ENCODE measurements around the gene PRLH.

Gene PRLH

DNA sequence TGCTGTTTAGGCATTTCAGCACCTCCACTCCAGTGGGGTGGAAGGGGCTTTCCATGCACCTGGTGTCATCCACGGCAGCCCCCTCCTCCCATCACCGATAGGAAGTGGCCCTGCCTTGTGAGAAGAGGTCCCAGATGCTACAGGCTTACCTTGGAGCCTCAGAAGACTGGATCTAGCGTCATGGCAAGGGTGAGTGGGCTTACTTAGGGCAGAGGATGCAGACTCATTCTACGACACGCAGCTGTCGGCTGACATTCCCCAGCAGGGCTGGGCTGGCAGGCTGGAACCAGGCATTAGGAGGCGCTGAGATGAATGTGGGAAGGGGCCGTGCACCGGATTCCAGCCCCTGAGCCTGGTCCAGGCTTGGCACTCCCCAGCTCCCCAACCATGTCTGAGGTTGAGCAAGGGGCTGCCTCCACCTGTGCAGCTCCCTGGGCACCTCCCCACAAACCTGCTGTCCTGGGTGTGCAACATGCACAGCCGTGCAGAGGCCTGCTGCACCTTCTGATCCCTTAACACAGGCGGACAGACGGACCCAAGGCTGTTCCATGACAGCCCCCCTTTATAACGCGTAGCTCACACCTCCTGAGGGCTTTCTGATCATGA is 1.7 kb upstream of the PRLH start:
- TF ChIP-seq GATA1 (IDR thresholded peaks at IDR 0.05; ENCODE audit: low read depth, low read length), result no peak
- no peak for TF ChIP-seq POLR2A (IDR thresholded peaks at IDR 0.05; ENCODE audit: low read length)
- DNase-seq, result no peak

DNA sequence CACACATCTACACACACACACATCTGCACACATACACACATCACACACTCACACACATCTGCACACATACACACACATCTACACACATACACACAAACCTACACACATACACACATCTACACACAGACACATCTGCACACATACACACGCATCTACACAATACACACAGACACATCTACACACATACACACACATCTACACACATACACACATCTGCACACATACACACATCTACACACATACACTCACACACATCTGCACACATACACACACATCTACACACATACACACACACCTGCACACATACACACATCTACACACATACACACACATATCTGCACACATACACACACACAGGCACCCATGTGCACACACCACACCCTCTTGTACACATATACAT is 400 bp upstream of the PRLH start:
- DNase-seq, result no peak

DNA sequence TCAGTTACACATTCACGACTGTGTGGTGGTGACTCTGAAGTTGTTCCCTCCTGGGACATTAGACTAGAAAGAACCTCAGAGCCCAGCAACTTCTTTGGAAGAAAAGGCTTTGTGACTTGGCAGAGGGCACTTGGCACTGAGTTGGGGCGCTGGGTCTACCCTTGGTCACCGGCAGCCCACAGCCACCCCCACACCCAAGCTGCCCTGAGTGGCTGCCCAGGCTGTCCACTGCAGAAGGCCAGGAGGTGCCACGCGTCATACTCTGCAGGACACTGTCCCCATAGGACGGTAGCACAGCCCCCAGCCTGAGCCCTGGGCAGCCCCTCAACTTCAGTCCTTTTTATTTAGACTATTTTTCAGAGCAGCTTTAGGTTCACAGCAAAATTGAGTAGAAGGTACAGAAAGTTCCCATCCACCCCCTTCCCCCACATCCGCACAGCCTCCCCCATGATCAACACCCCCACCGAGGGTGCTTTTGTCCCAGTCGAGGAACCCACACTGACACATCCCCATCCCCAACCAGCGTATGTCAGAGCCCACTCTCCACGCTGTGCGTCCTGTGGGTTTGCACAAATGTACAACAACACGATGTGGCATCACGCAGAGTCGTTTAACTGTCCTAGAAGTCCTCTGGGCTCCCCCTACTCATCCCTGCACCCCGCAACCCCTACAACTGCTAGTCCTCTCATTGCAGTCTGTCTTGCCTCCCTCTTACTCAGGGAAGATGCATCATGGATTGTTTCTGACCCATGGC is 1.1 kb downstream of the PRLH start:
- no peak for TF ChIP-seq POLR2A (IDR thresholded peaks at IDR 0.05; ENCODE audit: low read length)
- no peak for TF ChIP-seq GATA1 (IDR thresholded peaks at IDR 0.05; ENCODE audit: low read depth, low read length)
- DNase-seq, result no peak

More for the DNA sequence above, 400 bp upstream of the PRLH start:
- TF ChIP-seq GATA1 (IDR thresholded peaks at IDR 0.05; ENCODE audit: low read depth, low read length) (no peak), POLR2A (IDR thresholded peaks at IDR 0.05; ENCODE audit: low read length) (no peak)

DNA sequence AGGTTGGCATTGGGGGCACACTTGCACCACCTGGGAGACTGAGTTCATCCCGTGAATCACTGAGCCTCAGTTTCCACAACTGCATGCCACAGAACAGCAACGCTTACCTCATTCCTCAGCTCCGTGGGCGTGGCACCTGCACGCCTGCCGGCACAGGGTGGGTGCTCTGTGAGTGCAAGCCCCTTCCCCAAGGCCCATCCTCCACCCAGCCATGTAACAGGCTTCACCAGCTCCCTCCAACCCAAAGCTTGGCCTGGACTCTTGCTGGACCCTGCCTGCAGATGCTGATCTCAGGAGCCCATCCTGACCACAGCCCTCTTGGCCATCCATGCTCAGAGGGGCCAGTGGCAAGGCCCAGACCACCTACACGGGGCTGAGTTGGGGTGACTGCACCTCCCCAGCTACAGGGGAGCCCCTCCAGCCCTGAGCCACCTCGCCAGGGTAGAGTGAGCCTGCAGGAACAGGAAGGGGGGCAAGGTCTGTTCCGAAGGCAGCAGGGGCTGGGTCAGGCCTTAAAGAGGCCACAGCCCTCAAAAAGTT is 1.8 kb downstream of the PRLH start:
- TF ChIP-seq POLR2A (IDR thresholded peaks at IDR 0.05; ENCODE audit: low read length) (no peak), GATA1 (IDR thresholded peaks at IDR 0.05; ENCODE audit: low read depth, low read length) (no peak)
- no peak for DNase-seq

DNA sequence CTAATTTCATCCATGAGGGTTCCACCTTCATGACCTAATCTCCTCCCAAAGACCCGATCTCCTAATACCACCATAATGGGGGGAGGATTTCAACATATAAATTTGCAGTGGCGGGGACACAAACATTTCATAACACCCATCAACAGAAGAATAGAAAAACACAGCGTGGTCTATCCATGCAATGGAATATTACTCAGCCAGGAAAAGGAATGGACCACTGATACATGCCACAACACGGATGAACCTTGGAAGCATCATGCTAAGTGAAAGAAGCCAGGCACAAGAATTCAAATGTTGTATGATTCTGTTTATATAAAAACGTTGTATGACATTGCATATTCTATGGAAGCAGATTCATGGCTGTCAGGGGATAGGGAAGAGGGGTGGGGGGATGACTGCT is 2.7 kb downstream of the PRLH start:
- no peak for DNase-seq
- TF ChIP-seq GATA1 (IDR thresholded peaks at IDR 0.05; ENCODE audit: low read depth, low read length), result no peak
- no peak for TF ChIP-seq POLR2A (IDR thresholded peaks at IDR 0.05; ENCODE audit: low read length)

DNA sequence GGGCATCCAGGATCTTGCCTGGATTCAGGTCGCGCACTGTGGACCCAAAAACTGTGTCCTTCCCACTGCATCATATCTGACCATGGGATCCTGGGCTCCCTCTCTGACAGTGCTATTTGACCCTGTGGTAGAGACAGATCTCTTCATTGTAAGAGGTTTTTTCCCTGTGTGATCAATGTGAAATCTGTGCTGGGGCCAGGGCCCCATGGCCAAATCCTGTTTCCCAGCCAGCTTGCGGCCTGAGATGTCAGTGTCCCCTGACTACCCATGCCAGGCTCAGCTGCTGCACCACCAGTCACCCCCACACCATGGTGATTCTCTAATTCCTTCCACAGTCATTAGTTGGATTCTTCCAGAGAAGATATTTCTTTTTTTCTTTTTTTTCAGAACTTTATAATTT is 3.5 kb downstream of the PRLH start:
- TF ChIP-seq POLR2A (IDR thresholded peaks at IDR 0.05; ENCODE audit: low read length), result no peak
- no peak for TF ChIP-seq GATA1 (IDR thresholded peaks at IDR 0.05; ENCODE audit: low read depth, low read length)

DNA sequence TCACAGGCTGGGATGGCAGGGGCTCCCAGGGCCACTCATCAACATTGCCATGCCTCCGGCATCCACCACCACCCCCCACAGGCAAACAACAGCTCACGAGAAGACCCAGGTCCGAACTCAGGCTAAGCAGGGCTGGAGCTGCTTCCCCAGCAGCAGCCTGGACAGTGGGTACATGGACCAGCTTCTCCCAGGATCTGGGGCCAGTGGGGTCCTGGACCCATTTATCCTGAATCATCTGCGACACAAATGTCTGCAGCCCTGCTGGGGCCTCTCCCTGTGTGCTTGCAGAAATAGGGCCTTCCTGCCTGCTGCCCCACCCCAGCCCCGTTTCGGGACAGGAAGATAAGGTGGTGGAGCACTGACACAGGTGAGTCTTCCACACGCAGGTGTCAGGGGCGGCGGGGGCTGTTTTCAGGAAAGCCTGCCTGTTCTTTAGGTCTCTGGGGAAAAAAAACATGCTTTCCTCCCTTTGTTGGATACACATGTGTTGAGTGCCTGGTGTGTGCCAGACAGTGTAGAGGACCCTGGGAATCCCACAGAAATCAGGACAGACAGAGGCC is 4.5 kb downstream of the PRLH start:
- TF ChIP-seq GATA1 (IDR thresholded peaks at IDR 0.05; ENCODE audit: low read depth, low read length), result no peak
- no peak for TF ChIP-seq POLR2A (IDR thresholded peaks at IDR 0.05; ENCODE audit: low read length)

More for the DNA sequence above, 3.5 kb downstream of the PRLH start:
- no peak for DNase-seq

DNA sequence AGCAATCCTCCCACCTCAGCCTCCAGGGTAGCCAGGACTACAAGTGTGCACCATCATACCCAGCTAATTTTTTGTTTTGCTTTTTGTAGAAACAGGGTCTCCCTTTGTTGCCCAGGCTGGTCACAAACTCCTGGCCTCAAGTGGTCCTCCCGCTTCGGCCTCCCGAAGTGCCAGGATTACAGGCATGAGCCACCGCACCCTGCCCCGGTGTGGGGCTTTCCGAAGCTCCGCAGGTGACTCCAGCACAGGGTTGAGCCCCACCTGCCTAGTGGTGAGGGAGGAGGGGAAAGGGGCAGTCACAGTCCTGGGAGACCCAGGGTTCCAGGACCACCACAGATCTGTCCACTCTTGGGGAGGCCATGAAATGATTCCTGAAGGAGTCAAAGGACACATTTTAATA is 5.2 kb downstream of the PRLH start:
- TF ChIP-seq GATA1 (IDR thresholded peaks at IDR 0.05; ENCODE audit: low read depth, low read length) (no peak), POLR2A (IDR thresholded peaks at IDR 0.05; ENCODE audit: low read length) (no peak)
- DNase-seq, result no peak

More for the DNA sequence above, 4.5 kb downstream of the PRLH start:
- DNase-seq, result no peak

DNA sequence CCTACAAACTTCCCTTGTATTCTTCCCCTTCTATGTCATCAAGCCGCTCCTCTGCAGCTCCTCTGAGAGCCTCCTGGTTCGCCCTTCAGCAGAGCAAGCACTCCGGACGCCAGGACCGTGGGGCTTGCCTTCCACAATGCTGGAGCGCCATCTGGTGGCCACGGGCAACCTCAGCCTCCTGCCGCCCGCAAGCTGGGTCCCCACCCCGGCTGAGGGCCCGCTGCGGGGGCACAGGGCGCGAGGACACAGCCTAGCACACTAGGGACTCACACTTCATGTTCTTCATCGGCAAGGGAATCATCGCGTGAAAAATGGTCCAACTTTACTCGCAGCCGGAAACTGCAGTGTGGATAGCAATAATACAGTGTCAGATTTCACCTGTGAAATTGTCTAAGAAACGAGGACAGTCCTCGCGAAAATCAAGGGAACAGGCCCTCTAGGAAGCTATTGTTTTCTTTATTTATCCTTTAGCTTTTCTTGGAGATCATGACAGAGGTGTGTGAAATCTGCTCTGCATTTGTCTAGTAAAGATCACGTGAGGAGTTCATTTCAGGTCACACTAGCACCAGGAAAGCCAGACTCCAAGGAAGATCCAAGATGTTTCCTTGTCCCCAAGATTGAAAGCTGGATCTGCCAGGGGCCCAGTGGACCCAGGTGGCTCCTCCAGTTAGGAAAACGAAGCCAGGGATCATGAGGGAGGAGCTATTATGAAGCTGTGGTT is 5.8 kb downstream of the PRLH start:
- peak; percentile 82 to 89 for DNase-seq
- TF ChIP-seq GATA1 (IDR thresholded peaks at IDR 0.05; ENCODE audit: low read depth, low read length) (no peak), POLR2A (IDR thresholded peaks at IDR 0.05; ENCODE audit: low read length) (no peak)

DNA sequence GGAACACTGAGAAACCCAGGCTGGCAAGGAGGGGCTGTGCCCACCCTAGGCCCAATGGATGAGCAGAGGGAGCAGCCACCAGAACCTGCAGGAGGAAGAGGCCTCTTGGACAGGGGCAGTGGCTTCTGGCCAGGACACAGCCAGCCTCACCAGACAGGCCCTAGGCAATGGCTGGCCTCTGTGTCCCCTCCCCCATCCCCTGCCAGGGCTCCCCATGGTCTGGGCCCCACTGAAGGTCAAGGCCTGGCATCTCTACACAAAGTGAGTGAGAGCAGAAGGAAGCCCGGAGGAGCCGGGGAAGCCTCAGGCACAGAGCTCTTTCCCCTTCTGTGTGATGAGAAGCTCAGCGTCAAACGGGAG is 6.3 kb downstream of the PRLH start:
- no peak for DNase-seq
- TF ChIP-seq POLR2A (IDR thresholded peaks at IDR 0.05; ENCODE audit: low read length) (no peak), GATA1 (IDR thresholded peaks at IDR 0.05; ENCODE audit: low read depth, low read length) (no peak)

DNA sequence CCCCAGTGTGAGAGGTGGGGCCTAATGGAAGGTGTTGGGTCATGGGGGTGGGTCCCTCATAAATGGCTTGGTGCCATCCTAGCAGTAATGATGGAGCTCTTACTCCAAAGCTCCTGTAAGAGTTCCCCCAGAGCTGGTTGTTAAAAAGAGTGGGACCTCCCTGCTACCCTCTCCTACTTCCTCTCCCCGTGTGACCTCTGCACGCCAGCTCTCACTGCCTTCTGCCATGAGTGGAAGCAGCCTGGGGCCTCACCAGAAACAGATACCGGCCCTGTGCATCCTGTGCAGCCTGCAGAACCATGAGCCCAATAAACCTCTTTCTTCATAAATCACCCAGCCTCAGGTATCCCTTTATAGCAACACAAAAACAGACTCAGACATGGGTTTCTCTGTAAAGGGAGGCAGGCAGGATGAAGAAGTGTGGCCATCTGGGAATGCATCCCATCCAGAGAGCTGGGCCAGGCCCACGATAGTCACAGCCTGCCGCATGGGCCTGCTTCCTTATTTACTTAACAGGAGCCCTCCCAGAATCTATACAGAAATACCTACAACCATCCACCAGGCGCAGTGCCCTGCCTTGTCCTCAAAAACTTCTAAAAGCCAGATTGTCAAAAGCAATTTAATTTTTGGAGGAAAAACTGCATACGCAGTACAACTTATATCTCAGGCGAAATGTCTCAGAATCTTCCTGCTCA is 7.5 kb downstream of the PRLH start:
- DNase-seq, result no peak
- TF ChIP-seq GATA1 (IDR thresholded peaks at IDR 0.05; ENCODE audit: low read depth, low read length) (no peak), POLR2A (IDR thresholded peaks at IDR 0.05; ENCODE audit: low read length) (no peak)

DNA sequence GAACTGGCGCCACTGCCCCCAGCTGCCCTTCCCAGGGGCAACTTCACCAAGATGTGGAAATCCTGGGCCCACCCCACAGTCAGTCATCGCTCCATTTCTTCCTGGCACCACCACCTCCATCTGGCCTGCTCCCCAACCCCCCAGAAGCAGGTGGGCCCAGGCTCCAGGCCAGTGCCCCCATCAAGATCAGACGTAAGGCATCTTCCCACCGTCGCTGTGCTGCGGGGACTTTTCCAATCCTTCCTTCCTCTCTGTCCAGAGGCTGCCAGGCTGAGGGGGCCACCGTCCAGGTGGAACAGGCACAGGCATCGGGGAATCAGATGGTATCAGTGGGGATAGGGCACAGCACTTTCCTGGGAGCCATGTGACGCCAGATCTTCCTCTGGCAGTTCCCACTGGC is 8.1 kb downstream of the PRLH start:
- no peak for DNase-seq
- TF ChIP-seq GATA1 (IDR thresholded peaks at IDR 0.05; ENCODE audit: low read depth, low read length) (no peak), POLR2A (IDR thresholded peaks at IDR 0.05; ENCODE audit: low read length) (no peak)

Measured in erythroblast (primary cell).